ENCODE measurements around the gene MRC1. TPM values are rescaled to one million over a fixed set of nuclear protein-coding genes. Genes with fewer than 3 reads are reported as not detected.

The MRC1 gene
- total and polyA plus RNA-seq, 10 of the 15 experiments (the other 5 are each of a cell fraction or from before 2014, with no cell fraction given), result 0.01 to 0.21 (median 0.03) TPM; not detected in 5

DNA sequence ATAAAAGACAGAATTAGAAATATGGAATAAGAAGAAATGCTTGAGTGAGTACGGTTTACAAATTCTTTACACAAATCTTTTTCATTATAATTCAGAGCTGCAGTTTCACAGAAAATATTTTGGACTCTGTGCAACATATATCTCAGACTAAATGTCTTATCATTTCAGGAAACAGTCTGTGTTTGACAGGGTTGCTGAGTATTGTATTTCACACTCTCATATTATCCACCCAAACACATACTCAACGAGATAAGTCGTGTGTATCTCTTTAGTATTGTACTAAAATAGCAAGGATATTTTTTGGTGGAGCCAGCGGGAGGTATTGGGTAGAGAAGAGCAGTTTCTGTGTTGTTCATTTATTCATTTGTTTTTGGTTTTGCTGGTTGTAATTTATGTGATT is 103.6 kb downstream of the MRC1 start:
- ATAC-seq (no peak), DNase-seq (ENCODE audit: low read depth, low spot score) (no peak), FAIRE-seq (no peak)
- ChIA-PET RAD21 (ENCODE audit: unreplicated experiment) (no interaction called here), SMC1A (ENCODE audit: uncharacterized antibody, unreplicated experiment) (no interaction called here), POLR2A (no interaction called here), CTCF (interaction anchor here (1.2 to 1.3 kb wide), 2 partner anchors 194 to 304 kb away, joined by 3 to 4 read pairs; no protein-coding TSS in a partner anchor)
- Histone ChIP-seq H3K27me3 (replicated peaks in 1 of 2; ENCODE audit: control insufficient read depth in 2 of 2, insufficient read depth in 2 of 2, low read length in 1 of 2) (no peaks in the 10 kb centered on the region), H3K4me1 (ENCODE audit: control insufficient read depth, insufficient read depth, low read length) (no peaks in the 10 kb centered on the region), H3K4me2 (ENCODE audit: control insufficient read depth, insufficient read depth) (no peak overlapping the region), H3K79me2 (ENCODE audit: control insufficient read depth, insufficient read depth, low read length) (no peaks in the 10 kb centered on the region), H3K9ac (ENCODE audit: control insufficient read depth, insufficient read depth, low read length) (no peak overlapping the region), H3K9me3 (replicated peaks; ENCODE audit: control insufficient read depth, insufficient read depth, low read length) (no peaks in the 10 kb centered on the region), H4K20me1 (ENCODE audit: control insufficient read depth, insufficient read depth) (no peaks in the 10 kb centered on the region), H3K36me3 (ENCODE audit: control insufficient read depth in 2 of 2, insufficient read depth in 2 of 2, low read length in 1 of 2) (no peaks in the 10 kb centered on the region), H3K27ac (ENCODE audit: control insufficient read depth, insufficient read depth) (no peak overlapping the region), H3K4me3 (no peak overlapping the region), H2AFZ (ENCODE audit: control insufficient read depth, low read depth, low read length) (no peak overlapping the region)
- WGBS (ENCODE audit: insufficient coverage, insufficient replicate concordance, low lambda C conversion rate, missing lambda C conversion rate), result 15% methylated on average over 4 of the region's 4 CpGs
- intact Hi-C loops (cut with micrococcal nuclease; ENCODE audit: unreplicated experiment) (no loop called here), in situ Hi-C loops (cut with MboI) (no loop called here)
- BruUV-seq (replicated peaks), result no TSS peak
- no peak for TF ChIP-seq ZSCAN29 (IDR thresholded peaks at IDR 0.05)
- TF ChIP-seq CHD1 (IDR thresholded peaks at IDR 0.05; ENCODE audit: low read depth, low read length), result no peak
- no peak for TF ChIP-seq SKIL (IDR thresholded peaks at IDR 0.05; ENCODE audit: low read depth, poor library complexity, severe bottlenecking)
- TF ChIP-seq ZBTB11 (CRISPR knock-in tag; IDR thresholded peaks at IDR 0.05), result no peak
- no peak for TF ChIP-seq EGR1 (IDR thresholded peaks at IDR 0.05; ENCODE audit: borderline replicate concordance in 1 of 2, low read depth in 2 of 2, low read length in 2 of 2)
- no peak for TF ChIP-seq RELA (IDR thresholded peaks at IDR 0.05; ENCODE audit: borderline replicate concordance, partially characterized antibody)
- TF ChIP-seq, protein P1, sequence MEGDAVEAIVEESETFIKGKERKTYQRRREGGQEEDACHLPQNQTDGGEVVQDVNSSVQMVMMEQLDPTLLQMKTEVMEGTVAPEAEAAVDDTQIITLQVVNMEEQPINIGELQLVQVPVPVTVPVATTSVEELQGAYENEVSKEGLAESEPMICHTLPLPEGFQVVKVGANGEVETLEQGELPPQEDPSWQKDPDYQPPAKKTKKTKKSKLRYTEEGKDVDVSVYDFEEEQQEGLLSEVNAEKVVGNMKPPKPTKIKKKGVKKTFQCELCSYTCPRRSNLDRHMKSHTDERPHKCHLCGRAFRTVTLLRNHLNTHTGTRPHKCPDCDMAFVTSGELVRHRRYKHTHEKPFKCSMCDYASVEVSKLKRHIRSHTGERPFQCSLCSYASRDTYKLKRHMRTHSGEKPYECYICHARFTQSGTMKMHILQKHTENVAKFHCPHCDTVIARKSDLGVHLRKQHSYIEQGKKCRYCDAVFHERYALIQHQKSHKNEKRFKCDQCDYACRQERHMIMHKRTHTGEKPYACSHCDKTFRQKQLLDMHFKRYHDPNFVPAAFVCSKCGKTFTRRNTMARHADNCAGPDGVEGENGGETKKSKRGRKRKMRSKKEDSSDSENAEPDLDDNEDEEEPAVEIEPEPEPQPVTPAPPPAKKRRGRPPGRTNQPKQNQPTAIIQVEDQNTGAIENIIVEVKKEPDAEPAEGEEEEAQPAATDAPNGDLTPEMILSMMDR (IDR thresholded peaks at IDR 0.05 in 2 of 3, conservative IDR thresholded peaks at IDR 0.05 in 1 of 3; ENCODE audit: control insufficient read depth in 2 of 3, extremely low read depth in 1 of 3, insufficient read depth in 1 of 3, low read depth in 3 of 3, low read length in 3 of 3), result no peak
- TF ChIP-seq ATF7 (IDR thresholded peaks at IDR 0.05; ENCODE audit: low read depth), result no peak
- no peak for TF ChIP-seq ZNF274 (IDR thresholded peaks at IDR 0.05; ENCODE audit: insufficient read depth, insufficient read length)
- TF ChIP-seq BACH1 (IDR thresholded peaks at IDR 0.05; ENCODE audit: borderline replicate concordance), result no peak
- no peak for TF ChIP-seq HDAC6 (IDR thresholded peaks at IDR 0.05; ENCODE audit: unreplicated experiment)
- no peak for TF ChIP-seq ZNF24 (IDR thresholded peaks at IDR 0.05)
- TF ChIP-seq RB1 (IDR thresholded peaks at IDR 0.05; ENCODE audit: borderline replicate concordance), result no peak
- no peak for TF ChIP-seq SMAD5 (IDR thresholded peaks at IDR 0.05; ENCODE audit: low read depth)

Measured in GM12878 (cell line).